Right lobe of liver (tissue), 4 donors: ENCODE results near the gene PSMB10.

ENCODE experiments used
- POLR2A ChIP-seq: fragments of 450-650 bp; IDR thresholded peaks from one replicate; pipeline ENCODE4 v1.6.1; 2017; ENCODE audit warnings: antibody characterized with exemption, mild to moderate bottlenecking
- TF ChIP-seq, protein P1 (sequence below), 4 donors: fragments of 200-600 bp in 3 of 4; fragments of 450-650 bp in 1 of 4; IDR thresholded peaks; one replicate each; pipeline versions ENCODE4 v1.5.1 to v1.8.0; 2016 to 2022; ENCODE audit warnings: antibody characterized with exemption in 4 of 4, mild to moderate bottlenecking in 2 of 4
- donor health status: DM: no; HTN: no; CAD: no.
- donor health status: DM: no; HTN: no; CAD: no.
- donor health status: DM: no; HTN: yes; CAD: no.

DNA sequence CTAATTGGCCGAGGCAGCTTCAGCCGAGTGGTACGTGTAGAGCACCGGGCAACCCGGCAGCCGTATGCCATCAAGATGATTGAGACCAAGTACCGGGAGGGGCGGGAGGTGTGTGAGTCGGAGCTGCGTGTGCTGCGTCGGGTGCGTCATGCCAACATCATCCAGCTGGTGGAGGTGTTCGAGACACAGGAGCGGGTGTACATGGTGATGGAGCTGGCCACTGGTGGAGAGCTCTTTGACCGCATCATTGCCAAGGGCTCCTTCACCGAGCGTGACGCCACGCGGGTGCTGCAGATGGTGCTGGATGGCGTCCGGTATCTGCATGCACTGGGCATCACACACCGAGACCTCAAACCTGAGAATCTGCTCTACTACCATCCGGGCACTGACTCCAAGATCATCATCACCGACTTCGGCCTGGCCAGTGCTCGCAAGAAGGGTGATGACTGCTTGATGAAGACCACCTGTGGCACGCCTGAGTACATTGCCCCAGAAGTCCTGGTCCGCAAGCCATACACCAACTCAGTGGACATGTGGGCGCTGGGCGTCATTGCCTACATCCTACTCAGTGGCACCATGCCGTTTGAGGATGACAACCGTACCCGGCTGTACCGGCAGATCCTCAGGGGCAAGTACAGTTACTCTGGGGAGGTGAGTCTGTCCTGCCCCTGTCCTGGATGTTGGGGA lies 27.5 kb downstream of the PSMB10 start:
- TF ChIP-seq, protein P1, sequence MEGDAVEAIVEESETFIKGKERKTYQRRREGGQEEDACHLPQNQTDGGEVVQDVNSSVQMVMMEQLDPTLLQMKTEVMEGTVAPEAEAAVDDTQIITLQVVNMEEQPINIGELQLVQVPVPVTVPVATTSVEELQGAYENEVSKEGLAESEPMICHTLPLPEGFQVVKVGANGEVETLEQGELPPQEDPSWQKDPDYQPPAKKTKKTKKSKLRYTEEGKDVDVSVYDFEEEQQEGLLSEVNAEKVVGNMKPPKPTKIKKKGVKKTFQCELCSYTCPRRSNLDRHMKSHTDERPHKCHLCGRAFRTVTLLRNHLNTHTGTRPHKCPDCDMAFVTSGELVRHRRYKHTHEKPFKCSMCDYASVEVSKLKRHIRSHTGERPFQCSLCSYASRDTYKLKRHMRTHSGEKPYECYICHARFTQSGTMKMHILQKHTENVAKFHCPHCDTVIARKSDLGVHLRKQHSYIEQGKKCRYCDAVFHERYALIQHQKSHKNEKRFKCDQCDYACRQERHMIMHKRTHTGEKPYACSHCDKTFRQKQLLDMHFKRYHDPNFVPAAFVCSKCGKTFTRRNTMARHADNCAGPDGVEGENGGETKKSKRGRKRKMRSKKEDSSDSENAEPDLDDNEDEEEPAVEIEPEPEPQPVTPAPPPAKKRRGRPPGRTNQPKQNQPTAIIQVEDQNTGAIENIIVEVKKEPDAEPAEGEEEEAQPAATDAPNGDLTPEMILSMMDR (IDR thresholded peaks at IDR 0.05), result no peak
- no peak for TF ChIP-seq POLR2A
